Type B pancreatic cell (in vitro differentiated cells): ENCODE measurements around the gene SIX5. TPM values are rescaled to one million over a fixed set of nuclear protein-coding genes. Genes with fewer than 3 reads are reported as not detected.
A peak's percentile ranks its signal among the peaks of the same experiment; 100 is the strongest.

Experiments used
- DNase-seq: peaks from one replicate; pipeline ENCODE4 v3.0.0; 2021; ENCODE audit warnings: mixed read lengths; ENCODE audit not compliant: unreplicated experiment; ENCODE audit errors: extremely low spot score
- H3K27ac Mint-ChIP-seq: 2 replicates; pipeline ENCODE4 v1.8.0; 2021; ENCODE audit warnings: mild to moderate bottlenecking, mixed read lengths
- H3K27me3 Mint-ChIP-seq: 2 replicates; pipeline ENCODE4 v1.8.0; 2021; ENCODE audit warnings: mixed read lengths
- H3K36me3 Mint-ChIP-seq: 2 replicates; pipeline ENCODE4 v1.8.0; 2021; ENCODE audit warnings: mixed read lengths
- H3K4me1 Mint-ChIP-seq: one replicate; pipeline ENCODE4 v1.8.0; 2021; ENCODE audit warnings: mixed read lengths; ENCODE audit not compliant: unreplicated experiment
- H3K4me3 Mint-ChIP-seq: 2 replicates; pipeline ENCODE4 v1.8.0; 2021; ENCODE audit warnings: mild to moderate bottlenecking, mixed read lengths
- H3K9me3 Mint-ChIP-seq: 2 replicates; pipeline ENCODE4 v1.8.0; 2021; ENCODE audit warnings: mixed read lengths
- CTCF ChIP-seq: fragments of 200-600 bp; sonication (generic); conservative IDR thresholded peaks from 2 replicates; pipeline ENCODE4 v1.5.0; 2021; ENCODE audit warnings: antibody characterized with exemption, mild to moderate bottlenecking
- total RNA-seq: library from RNA; stranded (reverse); gene quantifications from 2 replicates; pipeline ENCODE4 v1.2.1, GENCODE V29; 2021; ENCODE audit warnings: low replicate concordance

SIX5 gene
- total RNA-seq, 1 donor from 2014 or later, result 38.0 TPM

- Mint-ChIP-seq H3K9me3 (no peaks in the 10 kb centered on the region), H3K4me1 (peaks cover 31% of the 10 kb centered on the region), H3K36me3 (peaks cover 16% of the 10 kb centered on the region), H3K27me3 (no peaks in the 10 kb centered on the region), H3K27ac (peak overlapping the region; percentile 74), H3K4me3 (peak overlapping the region; percentile 94)
- no peak for TF ChIP-seq CTCF
- DNase-seq, result no peak
These were observed 22.9 kb upstream of the SIX5 start for GRCh38 chr19:45791744-45792469.

DNA sequence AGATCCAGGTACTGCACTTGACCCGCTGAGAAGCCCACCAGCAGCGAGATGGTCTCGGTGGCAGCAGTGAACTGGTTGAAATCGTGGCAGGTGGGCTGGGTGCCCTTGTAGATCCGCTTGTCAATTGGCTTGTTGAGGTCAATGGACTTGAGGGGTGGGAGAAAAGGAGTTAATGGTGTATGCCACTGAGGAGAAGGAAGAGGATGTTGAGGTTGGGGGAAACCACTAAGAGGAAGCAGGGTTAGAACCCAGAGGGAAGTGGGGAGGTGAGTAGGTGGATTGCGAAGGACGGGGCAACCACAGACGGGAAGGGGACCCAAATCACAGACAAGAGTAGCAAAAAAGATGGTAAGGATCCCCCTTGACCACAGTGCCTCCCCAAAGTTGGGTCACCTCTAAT is 21.9 kb upstream of the SIX5 start:
- peaks cover 31% of the 10 kb centered on the region for H3K4me1 Mint-ChIP-seq
- H3K36me3 Mint-ChIP-seq, result peaks cover 16% of the 10 kb centered on the region
- no peak for DNase-seq
- TF ChIP-seq CTCF, result no peak
- peak overlapping the region; percentile 94 for H3K4me3 Mint-ChIP-seq
- peak overlapping the region; percentile 74 for H3K27ac Mint-ChIP-seq
- no peaks in the 10 kb centered on the region for H3K9me3 Mint-ChIP-seq
- H3K27me3 Mint-ChIP-seq, result no peaks in the 10 kb centered on the region

DNA sequence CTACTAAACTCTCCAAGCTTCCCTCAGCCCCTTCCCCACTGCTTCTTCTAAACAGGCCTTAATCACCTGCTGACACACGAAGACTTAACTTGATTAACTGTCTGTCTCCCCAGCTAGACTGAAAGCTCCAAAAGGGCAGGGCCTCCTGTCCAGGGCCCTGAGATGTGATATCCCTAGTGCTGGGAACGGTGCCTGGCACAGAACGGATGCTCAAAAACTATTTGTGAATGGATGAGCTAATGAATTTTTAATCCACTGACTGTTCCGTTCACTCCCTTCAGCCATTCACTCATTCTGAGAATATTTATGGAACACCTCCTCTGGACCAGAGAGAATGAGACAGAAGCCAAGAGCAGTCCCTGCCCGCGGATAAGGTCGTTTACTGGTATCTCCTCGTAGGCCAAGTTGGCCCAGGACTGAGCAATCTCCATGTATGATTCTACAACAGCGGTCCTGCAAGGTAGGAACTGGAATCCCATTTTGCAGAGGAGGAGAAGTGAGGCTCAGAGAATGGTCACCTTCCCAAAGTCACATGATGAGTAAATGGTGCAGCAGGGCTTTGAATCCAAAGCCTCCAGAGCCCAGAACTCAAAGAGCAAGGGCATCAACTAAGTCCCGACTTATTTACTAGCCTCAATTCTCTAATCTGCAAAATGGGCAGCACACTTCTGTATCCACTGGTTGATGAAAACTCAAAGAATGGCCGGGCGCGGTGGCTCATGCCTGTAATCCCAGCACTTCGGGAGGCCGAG is 20.2 kb upstream of the SIX5 start:
- peaks cover 16% of the 10 kb centered on the region for H3K36me3 Mint-ChIP-seq
- peak overlapping the region; percentile 20 for H3K4me3 Mint-ChIP-seq
- H3K27me3 Mint-ChIP-seq, result no peaks in the 10 kb centered on the region
- peaks cover 27% of the 10 kb centered on the region for H3K4me1 Mint-ChIP-seq
- H3K9me3 Mint-ChIP-seq, result no peaks in the 10 kb centered on the region
- TF ChIP-seq CTCF, result no peak
- no peak for DNase-seq
- no peak overlapping the region for H3K27ac Mint-ChIP-seq

- DNase-seq, result no peak
- no peaks in the 10 kb centered on the region for H3K9me3 Mint-ChIP-seq
- peaks cover 11% of the 10 kb centered on the region for H3K36me3 Mint-ChIP-seq
- TF ChIP-seq CTCF, result no peak
- no peak overlapping the region for H3K27ac Mint-ChIP-seq
- H3K4me3 Mint-ChIP-seq, result no peak overlapping the region
- no peaks in the 10 kb centered on the region for H3K27me3 Mint-ChIP-seq
- H3K4me1 Mint-ChIP-seq, result peaks cover 8% of the 10 kb centered on the region
These were observed 17.5 kb upstream of the SIX5 start for GRCh38 chr19:45786533-45786894.

DNA sequence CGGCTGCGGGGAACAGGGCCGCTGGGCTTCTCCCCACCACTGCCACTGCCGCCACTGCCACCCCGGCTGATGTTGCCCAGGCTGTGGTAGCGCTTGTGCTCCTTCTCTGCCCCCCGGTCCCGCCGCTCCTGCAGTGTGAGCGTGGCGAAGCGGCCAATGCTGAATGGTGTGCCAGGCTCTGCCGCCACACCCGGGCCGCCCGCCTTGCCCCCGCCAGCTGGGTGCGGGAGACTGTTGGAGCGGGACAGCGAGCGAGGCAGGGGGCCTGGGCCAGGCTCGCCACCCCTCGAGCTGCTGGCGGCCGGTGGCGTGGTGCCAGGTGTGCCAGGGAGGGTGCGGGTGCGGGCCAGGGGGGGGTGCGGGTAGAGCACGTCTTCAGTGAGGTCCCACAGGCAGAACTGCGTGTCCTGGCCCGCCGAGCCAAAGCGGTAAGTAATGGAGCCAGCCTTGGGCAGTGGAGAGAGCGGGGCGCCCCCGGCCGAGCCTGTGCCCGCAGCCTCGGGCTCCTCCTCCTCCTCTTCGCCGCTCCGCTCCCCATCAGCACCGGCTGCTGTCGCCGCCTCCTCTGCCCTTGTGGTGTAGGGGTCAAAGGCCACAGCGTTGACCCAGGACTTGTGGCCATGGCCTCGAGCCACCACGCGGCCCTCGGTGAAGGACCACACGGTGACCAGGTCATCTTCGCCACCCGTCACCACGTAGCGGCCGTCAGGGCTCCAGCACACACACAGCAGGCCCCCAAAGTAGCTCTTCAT is 16.9 kb upstream of the SIX5 start:
- Mint-ChIP-seq H3K27ac (no peak overlapping the region), H3K4me1 (peaks cover 5% of the 10 kb centered on the region), H3K4me3 (no peak overlapping the region), H3K9me3 (no peaks in the 10 kb centered on the region), H3K27me3 (no peaks in the 10 kb centered on the region), H3K36me3 (peaks cover 8% of the 10 kb centered on the region)
- no peak for DNase-seq
- TF ChIP-seq CTCF, result no peak
